GM10266 (cell line): ENCODE measurements around the gene BCR.

Experiments
- DNase-seq: peaks from one replicate; pipeline ENCODE4 v3.0.0; 2012; ENCODE audit errors: extremely low spot score
- TF ChIP-seq, protein P1 (sequence below): IDR thresholded peaks from 2 replicates; pipeline ENCODE4 v1.5.1; 2012; ENCODE audit warnings: mild to moderate bottlenecking, low read depth; ENCODE audit not compliant: control insufficient read depth, insufficient read depth; ENCODE audit errors: missing control alignments

BCR gene

DNA sequence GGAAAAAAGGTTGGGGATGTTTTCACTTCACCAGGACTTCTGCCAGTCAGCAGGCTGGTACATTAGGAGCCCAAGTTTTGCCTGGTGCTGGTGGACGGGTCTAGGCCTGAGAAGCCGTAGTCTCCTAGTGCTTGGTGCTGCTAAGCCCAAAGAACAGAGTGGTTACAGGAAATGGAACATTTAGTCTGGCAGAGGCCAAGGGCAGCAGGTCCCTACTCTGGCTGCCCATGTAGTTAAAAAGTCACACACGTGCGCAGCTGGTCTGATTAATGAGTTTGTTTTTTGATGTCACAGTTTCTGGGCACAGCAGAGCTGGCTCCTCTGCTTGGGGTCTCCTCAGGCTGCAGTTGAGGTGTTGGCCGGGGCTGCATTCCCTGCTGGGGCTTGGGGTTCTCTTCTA lies 20.6 kb downstream of the BCR start:
- TF ChIP-seq, protein P1, sequence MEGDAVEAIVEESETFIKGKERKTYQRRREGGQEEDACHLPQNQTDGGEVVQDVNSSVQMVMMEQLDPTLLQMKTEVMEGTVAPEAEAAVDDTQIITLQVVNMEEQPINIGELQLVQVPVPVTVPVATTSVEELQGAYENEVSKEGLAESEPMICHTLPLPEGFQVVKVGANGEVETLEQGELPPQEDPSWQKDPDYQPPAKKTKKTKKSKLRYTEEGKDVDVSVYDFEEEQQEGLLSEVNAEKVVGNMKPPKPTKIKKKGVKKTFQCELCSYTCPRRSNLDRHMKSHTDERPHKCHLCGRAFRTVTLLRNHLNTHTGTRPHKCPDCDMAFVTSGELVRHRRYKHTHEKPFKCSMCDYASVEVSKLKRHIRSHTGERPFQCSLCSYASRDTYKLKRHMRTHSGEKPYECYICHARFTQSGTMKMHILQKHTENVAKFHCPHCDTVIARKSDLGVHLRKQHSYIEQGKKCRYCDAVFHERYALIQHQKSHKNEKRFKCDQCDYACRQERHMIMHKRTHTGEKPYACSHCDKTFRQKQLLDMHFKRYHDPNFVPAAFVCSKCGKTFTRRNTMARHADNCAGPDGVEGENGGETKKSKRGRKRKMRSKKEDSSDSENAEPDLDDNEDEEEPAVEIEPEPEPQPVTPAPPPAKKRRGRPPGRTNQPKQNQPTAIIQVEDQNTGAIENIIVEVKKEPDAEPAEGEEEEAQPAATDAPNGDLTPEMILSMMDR: no peak

DNA sequence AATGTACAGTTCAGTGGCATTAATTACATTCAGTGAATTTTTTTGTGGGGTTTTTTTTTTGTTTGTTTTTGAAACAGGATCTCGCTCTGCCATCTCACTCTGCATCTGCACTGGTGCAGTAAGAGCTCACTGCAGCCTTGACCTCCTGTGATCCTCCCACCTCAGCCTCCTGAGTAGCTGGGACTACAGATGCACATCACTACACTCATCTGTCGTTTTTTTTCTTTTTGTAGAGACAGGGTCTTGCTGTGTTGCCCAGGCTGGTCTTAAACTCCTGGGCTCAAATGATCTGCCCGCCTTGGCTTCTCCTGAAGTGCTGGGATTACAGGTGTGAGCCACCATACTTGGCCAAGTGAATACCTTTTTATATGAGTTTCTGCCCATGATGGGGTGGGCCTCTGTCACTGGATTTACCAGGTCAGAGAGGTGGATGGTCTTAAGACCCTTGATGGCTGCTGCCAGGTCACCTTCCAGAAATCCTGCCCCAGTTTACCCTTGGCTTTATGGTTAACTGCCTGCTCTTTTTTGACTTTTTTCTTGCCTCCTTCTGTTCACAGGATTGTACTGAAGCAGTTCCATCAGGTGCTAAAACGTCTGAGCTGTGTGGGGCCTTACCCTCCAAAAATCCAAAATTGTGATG lies 22.6 kb downstream of the BCR start:
- DNase-seq: no peak
- TF ChIP-seq, protein P1: no peak

More for the DNA sequence above, 20.6 kb downstream of the BCR start:
- DNase-seq: no peak

DNA sequence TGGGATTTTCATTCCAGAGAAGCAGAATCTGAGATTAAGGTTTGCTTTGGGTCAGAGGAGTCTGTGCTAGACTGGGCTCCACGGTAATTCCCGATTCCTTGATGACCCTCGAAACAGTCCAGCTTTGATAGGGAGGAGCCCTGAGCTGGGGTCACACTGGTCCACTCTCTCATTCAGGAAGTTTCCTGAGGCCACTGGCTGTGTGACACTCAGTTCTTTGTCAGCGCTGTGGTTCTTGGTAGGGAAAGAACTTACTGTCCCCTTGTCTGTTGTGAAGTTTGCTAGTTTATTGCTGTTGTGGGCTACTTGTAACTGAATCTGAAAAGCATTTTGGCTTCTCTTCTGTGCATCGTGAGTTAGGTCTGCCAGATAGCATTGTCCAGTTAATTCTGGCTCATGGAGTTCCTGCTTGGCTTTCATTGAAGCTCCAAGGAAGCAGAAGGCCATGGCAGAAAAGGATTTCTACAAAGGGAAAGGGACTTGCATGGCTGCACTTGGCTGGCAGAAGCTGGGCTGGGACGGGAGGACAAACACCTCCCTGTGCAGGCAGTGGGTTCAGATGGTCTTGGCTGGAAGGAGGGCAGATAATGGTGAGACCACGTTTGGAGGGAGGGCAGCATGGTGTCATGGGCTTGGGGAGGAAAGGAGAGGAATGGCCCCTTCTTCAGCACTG lies 23.3 kb downstream of the BCR start:
- no peak for DNase-seq
- TF ChIP-seq, protein P1: no peak

DNA sequence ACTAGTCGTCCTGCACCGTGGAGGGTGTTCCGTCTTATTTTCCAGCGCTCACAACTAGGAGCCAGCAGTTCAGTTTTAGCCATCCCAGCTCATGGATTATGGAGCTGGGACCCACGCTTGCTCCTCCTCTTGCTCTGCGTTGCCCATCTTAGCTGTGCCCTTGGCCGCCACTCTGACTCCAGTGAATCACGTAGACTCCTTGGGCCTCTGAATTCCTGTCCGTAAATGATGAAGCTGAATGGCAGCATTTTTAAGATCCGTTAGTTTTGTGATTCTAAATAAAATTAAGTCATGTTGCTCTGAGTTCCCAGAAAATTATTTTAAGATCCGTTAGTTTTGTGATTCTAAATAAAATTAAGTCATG lies 23.8 kb downstream of the BCR start:
- TF ChIP-seq, protein P1: no peak
- no peak for DNase-seq

DNA sequence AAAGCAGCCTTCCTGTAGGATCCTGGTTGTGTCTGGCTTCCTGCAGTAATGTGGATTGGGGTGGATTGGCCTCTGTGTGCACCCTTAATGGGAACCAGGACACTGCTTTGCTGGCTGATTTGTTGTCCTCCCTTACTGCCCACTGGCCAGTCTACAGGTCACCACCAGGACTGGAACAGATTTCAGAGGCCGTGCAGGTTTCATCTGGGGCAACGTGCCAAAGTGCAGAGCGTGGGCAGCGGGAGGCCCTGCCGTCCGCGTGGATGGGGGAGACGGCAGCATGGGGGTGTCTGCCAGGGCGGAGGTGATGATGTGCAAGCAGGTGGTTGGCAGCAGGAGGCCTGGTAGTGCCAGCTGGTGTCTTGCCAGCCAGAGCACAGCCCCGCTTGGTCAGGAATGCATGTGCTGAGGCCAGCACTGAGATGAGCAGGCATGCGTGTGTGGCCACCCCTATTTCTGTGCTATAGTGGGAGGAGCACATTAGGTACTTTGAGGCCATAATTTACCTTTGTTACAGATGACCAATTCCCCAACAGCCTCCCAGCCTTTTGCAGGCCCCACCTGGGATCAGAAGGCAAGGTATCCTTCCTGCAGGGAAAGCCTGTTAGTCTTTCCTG lies 24.3 kb downstream of the BCR start:
- TF ChIP-seq, protein P1: no peak
- no peak for DNase-seq

DNA sequence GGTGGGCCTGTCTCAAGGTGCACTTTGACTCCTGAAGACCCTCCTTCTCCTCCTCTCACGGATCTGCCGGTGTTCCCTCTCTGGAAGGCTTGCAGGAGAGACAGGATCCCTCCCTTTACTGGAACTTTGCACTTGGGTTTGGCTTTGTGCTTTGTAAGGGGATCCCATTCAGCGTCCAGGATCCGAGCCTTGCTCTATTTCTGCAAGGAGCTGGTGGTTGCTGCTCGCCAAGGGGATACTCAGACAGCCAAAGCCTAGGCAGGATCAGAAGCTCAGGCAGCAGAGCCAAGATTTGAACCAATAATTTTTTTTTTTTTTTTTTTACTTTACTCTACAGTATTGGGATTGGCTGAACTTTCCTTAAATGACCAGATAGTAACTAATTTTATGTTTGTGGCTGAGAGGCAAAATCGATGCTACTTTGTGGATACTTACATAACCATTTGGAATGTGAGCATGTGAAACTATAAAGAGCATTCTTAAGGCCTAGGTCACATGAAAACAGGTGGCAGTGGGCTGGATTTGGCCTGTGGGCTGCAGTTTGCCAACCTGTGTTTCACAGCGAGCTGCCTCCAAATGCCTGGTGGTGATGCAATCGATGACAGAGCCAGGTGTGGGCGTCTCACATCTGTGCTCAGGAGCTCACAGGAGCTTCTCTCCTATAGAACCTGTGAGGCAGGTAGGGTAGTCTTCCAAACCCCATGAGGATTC lies 25.2 kb downstream of the BCR start:
- no peak for DNase-seq
- TF ChIP-seq, protein P1: no peak
